PC-3 (cell line): Measurements from ENCODE around the gene C12orf57. TPM values are rescaled to one million over a fixed set of nuclear protein-coding genes. Genes with fewer than 3 reads are reported as not detected.
A peak's percentile ranks its signal among the peaks of the same experiment; 100 is the strongest.

Source experiments
- ATAC-seq: fragments of 200-7000 bp; cut with Tn5 transposase; 2 replicates; pipeline ENCODE4 v1.9.1; 2020; ENCODE audit warnings: mild to moderate bottlenecking, moderate library complexity
- BruUV-seq: library from RNA; stranded (reverse); fragments of 400-500 nt; replicated peaks from 2 replicates; lab custom pipeline; 2021; lab: Mats Ljungman, UMichigan
- CTCF ChIA-PET: fragments of 300-600 bp; sonication (Branson Sonifier 250); formaldehyde crosslinking; loops from one replicate; lab custom pipeline; 2022; ENCODE audit warnings: antibody characterized with exemption; lab: Charles Lee
- POLR2A ChIA-PET: fragments of 300-600 bp; sonication (Branson Sonifier 250); formaldehyde crosslinking; loops from one replicate; lab custom pipeline; 2022; ENCODE audit warnings: antibody characterized with exemption; ENCODE audit not compliant: unreplicated experiment; lab: Charles Lee
- DNase-seq: peaks from one replicate; pipeline ENCODE4 v3.0.0-alpha.2; 2015
- H2AFZ ChIP-seq: fragments of 300-600 bp; sonication (generic); 2 replicates; pipeline ENCODE4 v1.6.0; 2016; ENCODE audit warnings: antibody characterized with exemption, low read length
- H3F3A ChIP-seq: fragments of 300-600 bp; sonication (generic); one replicate; pipeline ENCODE4 v1.6.0; 2017; ENCODE audit warnings: antibody characterized with exemption, low read length, control low read depth, mild to moderate bottlenecking; ENCODE audit not compliant: unreplicated experiment
- H3K27ac ChIP-seq: fragments of 300-600 bp; sonication (generic); 2 replicates; pipeline ENCODE4 v1.5.1; 2016; ENCODE audit warnings: mild to moderate bottlenecking, low read length
- H3K27me3 ChIP-seq: fragments of 300-600 bp; sonication (generic); 2 replicates; pipeline ENCODE4 v1.6.1; 2016; ENCODE audit warnings: low read length, mixed read lengths
- H3K36me3 ChIP-seq: fragments of 300-600 bp; sonication (generic); 2 replicates; pipeline ENCODE4 v1.6.1; 2016; ENCODE audit warnings: low read depth, mixed run types, low read length, mixed read lengths
- H3K4me1 ChIP-seq: fragments of 300-600 bp; sonication (generic); 2 replicates; pipeline ENCODE4 v1.5.1; 2016; ENCODE audit warnings: low read length; ENCODE audit not compliant: insufficient read depth
- H3K4me2 ChIP-seq: fragments of 300-600 bp; sonication (generic); 2 replicates; pipeline ENCODE4 v1.6.0; 2016; ENCODE audit warnings: low read length
- H3K4me3 ChIP-seq: fragments of 300-600 bp; sonication (generic); 2 replicates; pipeline ENCODE4 v1.5.1; 2016; ENCODE audit warnings: mild to moderate bottlenecking, low read length, mixed read lengths
- H3K79me2 ChIP-seq: fragments of 300-600 bp; sonication (generic); 2 replicates; pipeline ENCODE4 v1.6.1; 2017; ENCODE audit warnings: low read length, mixed read lengths
- H3K9ac ChIP-seq: fragments of 300-600 bp; sonication (generic); 2 replicates; pipeline ENCODE4 v1.6.0; 2016; ENCODE audit warnings: mild to moderate bottlenecking, low read length
- H3K9me2 ChIP-seq: fragments of 300-600 bp; sonication (generic); replicated peaks from 2 replicates; pipeline ENCODE4 v1.6.1; 2016; ENCODE audit warnings: mixed run types, low read length, mixed read lengths
- H3K9me3 ChIP-seq: fragments of 300-600 bp; sonication (generic); 2 replicates; pipeline ENCODE4 v1.6.1; 2016; ENCODE audit warnings: low read length, mixed read lengths
- H4K20me1 ChIP-seq: fragments of 300-600 bp; sonication (generic); 2 replicates; pipeline ENCODE4 v1.6.1; 2016; ENCODE audit warnings: low read length, mixed read lengths
- CTCF ChIP-seq: fragments of 300-600 bp; sonication (generic); conservative IDR thresholded peaks from 2 replicates; pipeline ENCODE4 v1.5.1; 2017; ENCODE audit warnings: antibody characterized with exemption, low read depth, mild to moderate bottlenecking, low read length
- EZH2 ChIP-seq: fragments of 300-600 bp; sonication (generic); IDR thresholded peaks from one replicate; pipeline ENCODE4 v1.6.1; 2017; ENCODE audit warnings: antibody characterized with exemption, mild to moderate bottlenecking, low read length; ENCODE audit not compliant: unreplicated experiment
- EZH2phosphoT487 ChIP-seq: fragments of 300-600 bp; sonication (generic); IDR thresholded peaks from 2 replicates; pipeline ENCODE4 v1.6.1; 2018; ENCODE audit warnings: mild to moderate bottlenecking, antibody characterized with exemption, low read length, borderline replicate concordance
- intact Hi-C: fragments of 100-400 bp; cut with micrococcal nuclease; formaldehyde crosslinking; loops from 2 replicates; pipeline ENCODE4 v1.9.0; 2023
- total RNA-seq: library from RNA; depleted of rRNA; stranded (reverse); fragments of >200 nt; gene quantifications from 2 replicates; pipeline ENCODE4 v1.2.3, GENCODE V29; 2014

The C12orf57 gene
- total RNA-seq, 1 experiment from 2014 or later: 125 TPM

DNA sequence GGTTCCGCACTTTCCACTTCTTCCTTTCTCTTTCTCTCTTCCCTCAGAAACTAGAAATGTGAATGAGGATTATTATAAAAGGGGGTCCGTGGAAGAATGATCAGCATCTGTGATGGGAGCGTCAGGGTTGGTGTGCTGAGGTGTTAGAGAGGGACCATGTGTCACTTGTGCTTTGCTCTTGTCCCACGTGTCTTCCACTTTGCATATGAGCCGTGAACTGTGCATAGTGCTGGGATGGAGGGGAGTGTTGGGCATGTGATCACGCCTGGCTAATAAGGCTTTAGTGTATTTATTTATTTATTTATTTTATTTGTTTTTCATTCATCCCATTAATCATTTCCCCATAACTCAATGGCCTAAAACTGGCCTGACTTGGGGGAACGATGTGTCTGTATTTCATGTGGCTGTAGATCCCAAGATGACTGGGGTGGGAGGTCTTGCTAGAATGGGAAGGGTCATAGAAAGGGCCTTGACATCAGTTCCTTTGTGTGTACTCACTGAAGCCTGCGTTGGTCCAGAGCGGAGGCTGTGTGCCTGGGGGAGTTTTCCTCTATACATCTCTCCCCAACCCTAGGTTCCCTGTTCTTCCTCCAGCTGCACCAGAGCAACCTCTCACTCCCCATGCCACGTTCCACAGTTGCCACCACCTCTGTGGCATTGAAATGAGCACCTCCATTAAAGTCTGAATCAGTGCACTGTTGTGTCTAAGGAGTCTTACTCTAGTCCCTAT lies 20.7 kb upstream of the C12orf57 start:
- CTCF ChIA-PET: interaction anchor here (0.6 kb wide), 1 partner anchor 20 kb away, joined by 3 read pairs; no protein-coding TSS in a partner anchor
- H4K20me1 ChIP-seq: no peaks in the 10 kb centered on the region
- no peaks in the 10 kb centered on the region for H3K9me3 ChIP-seq
- TF ChIP-seq EZH2: no peak
- no peak for TF ChIP-seq CTCF
- TF ChIP-seq EZH2phosphoT487: no peak
- no peaks in the 10 kb centered on the region for H3K36me3 ChIP-seq
- no peak overlapping the region for H3K9ac ChIP-seq
- peaks cover 11% of the 10 kb centered on the region for H3K79me2 ChIP-seq
- H3K27me3 ChIP-seq: no peaks in the 10 kb centered on the region
- DNase-seq (no peak), ATAC-seq (no peak)
- BruUV-seq: TSS peak; percentile 45
- no peak overlapping the region for H2AFZ ChIP-seq
- no peak overlapping the region for H3K27ac ChIP-seq
- H3K4me3 ChIP-seq: no peak overlapping the region
- intact Hi-C loops: no loop called here
- H3K9me2 ChIP-seq: no peaks in the 10 kb centered on the region
- POLR2A ChIA-PET: no interaction called here
- H3K4me1 ChIP-seq: peaks cover 29% of the 10 kb centered on the region
- no peaks in the 10 kb centered on the region for H3F3A ChIP-seq
- H3K4me2 ChIP-seq: no peak overlapping the region

- H4K20me1 ChIP-seq: no peaks in the 10 kb centered on the region
- no peaks in the 10 kb centered on the region for H3K27me3 ChIP-seq
- H3K79me2 ChIP-seq: peaks cover 18% of the 10 kb centered on the region
- H3K36me3 ChIP-seq: no peaks in the 10 kb centered on the region
- H3K9me2 ChIP-seq: no peaks in the 10 kb centered on the region
- peaks cover 29% of the 10 kb centered on the region for H3K4me1 ChIP-seq
- BruUV-seq: no TSS peak
- DNase-seq (no peak), ATAC-seq (no peak)
- H2AFZ ChIP-seq: no peak overlapping the region
- no peak overlapping the region for H3K4me2 ChIP-seq
- H3F3A ChIP-seq: no peaks in the 10 kb centered on the region
- H3K27ac ChIP-seq: no peak overlapping the region
- H3K9me3 ChIP-seq: no peaks in the 10 kb centered on the region
- POLR2A ChIA-PET: no interaction called here
- intact Hi-C loops: loop anchor here (1.0 kb wide), 1 partner anchor 41 kb away; no protein-coding TSS in a partner anchor
- H3K4me3 ChIP-seq: no peak overlapping the region
- H3K9ac ChIP-seq: no peak overlapping the region
- CTCF ChIA-PET: no interaction called here
- no peak for TF ChIP-seq EZH2
- TF ChIP-seq EZH2phosphoT487: no peak
- TF ChIP-seq CTCF: no peak
Observed at GRCh38 chr12:6923851-6924250, 20.0 kb upstream of the C12orf57 start.

GRCh38 chr12:6925239-6925539 lies 18.6 kb upstream of the C12orf57 start:
- H3K79me2 ChIP-seq: peaks cover 31% of the 10 kb centered on the region
- no peaks in the 10 kb centered on the region for H3K9me2 ChIP-seq
- H2AFZ ChIP-seq: 0 out of 2 replicates have a peak overlapping the region, but pooled peaks have one; percentile 28
- no peaks in the 10 kb centered on the region; the same call in 1 of the 2 replicates for H4K20me1 ChIP-seq
- H3K9me3 ChIP-seq: no peaks in the 10 kb centered on the region
- BruUV-seq: TSS peak; percentile 44
- DNase-seq (no peak), ATAC-seq (no peak; the same call in 1 of the 2 replicates)
- no peaks in the 10 kb centered on the region for H3K27me3 ChIP-seq
- H3F3A ChIP-seq: no peaks in the 10 kb centered on the region
- H3K4me2 ChIP-seq: peak overlapping the region; percentile 72
- no peaks in the 10 kb centered on the region for H3K36me3 ChIP-seq
- H3K4me3 ChIP-seq: no peak overlapping the region
- intact Hi-C loops: loop anchor here (5.0 kb wide), 1 partner anchor 58 kb away; the partner anchor contains the start of gene TPI1
- ChIA-PET CTCF (interaction anchor here (0.5 to 1.7 kb wide), 4 partner anchors 13 to 158 kb away, joined by 3 to 9 read pairs (median 5); no protein-coding TSS in a partner anchor), POLR2A (interaction anchor here (0.7 to 1.2 kb wide), 3 partner anchors 19 to 54 kb away, joined by 3 to 18 read pairs (median 5); partner anchors contain the start of genes C12orf57 and RNU7-1)
- H3K9ac ChIP-seq: peak overlapping the region; percentile 34; the same call in 1 of the 2 replicates
- TF ChIP-seq EZH2 (no peak), EZH2phosphoT487 (no peak), CTCF (no peak)
- peak overlapping the region; percentile 72 for H3K27ac ChIP-seq
- H3K4me1 ChIP-seq: peaks cover 43% of the 10 kb centered on the region
